Smooth muscle cell (in vitro differentiated cells): ENCODE data around the gene ELMO3. TPM values are rescaled to one million over a fixed set of nuclear protein-coding genes. Genes with fewer than 3 reads are reported as not detected.

ENCODE experiments used
- DNase-seq: peaks from one replicate; lab custom pipeline; 2025; ENCODE audit not compliant: unreplicated experiment; lab: John Stamatoyannopoulos, UW
- H2AFZ ChIP-seq: fragments of 200-600 bp; sonication (generic); 2 replicates; pipeline ENCODE4 v1.6.0; 2016; ENCODE audit warnings: antibody characterized with exemption, low read depth, mild to moderate bottlenecking
- H3F3A ChIP-seq: fragments of 200-600 bp; sonication (generic); 2 replicates; pipeline ENCODE4 v1.6.0; 2017; ENCODE audit warnings: antibody characterized with exemption, low read depth
- H3K27ac ChIP-seq: fragments of 200-600 bp; sonication (generic); 2 replicates; pipeline ENCODE4 v1.5.1; 2016; ENCODE audit warnings: low read depth, mild to moderate bottlenecking
- H3K27me3 ChIP-seq: fragments of 200-600 bp; sonication (generic); 2 replicates; pipeline ENCODE4 v1.6.1; 2016; ENCODE audit warnings: low read depth, mild to moderate bottlenecking
- H3K36me3 ChIP-seq: fragments of 200-600 bp; sonication (generic); 2 replicates; pipeline ENCODE4 v1.5.1; 2016; ENCODE audit warnings: low read depth
- H3K4me1 ChIP-seq: fragments of 200-600 bp; sonication (generic); 2 replicates; pipeline ENCODE4 v1.5.1; 2016; ENCODE audit warnings: low read depth
- H3K4me2 ChIP-seq: fragments of 200-600 bp; sonication (generic); 2 replicates; pipeline ENCODE4 v1.6.0; 2016; ENCODE audit warnings: mild to moderate bottlenecking
- H3K4me3 ChIP-seq: fragments of 200-600 bp; sonication (generic); 2 replicates; pipeline ENCODE4 v1.5.1; 2016; ENCODE audit warnings: mild to moderate bottlenecking
- H3K79me2 ChIP-seq: fragments of 200-600 bp; sonication (generic); 2 replicates; pipeline ENCODE4 v1.6.0; 2016; ENCODE audit warnings: low read depth, mild to moderate bottlenecking
- H3K9ac ChIP-seq: fragments of 200-600 bp; sonication (generic); 2 replicates; pipeline ENCODE4 v1.6.0; 2016; ENCODE audit warnings: low read depth
- H3K9me3 ChIP-seq: fragments of 200-600 bp; sonication (generic); replicated peaks from 2 replicates; pipeline ENCODE4 v1.5.1; 2016; ENCODE audit warnings: low read depth
- H4K20me1 ChIP-seq: fragments of 200-600 bp; sonication (generic); 2 replicates; pipeline ENCODE4 v1.6.0; 2016; ENCODE audit warnings: low read depth
- WGBS: methylation state at CpG from one replicate; pipeline ENCODE4 v1.1.7; 2016; ENCODE audit warnings: low lambda C conversion rate; 5-methylcytosine and 5-hydroxymethylcytosine counted together
- microRNA counts: library from miRNA; unstranded; fragments of <30 nt; microRNA quantifications from one replicate; lab custom pipeline; 2016
- microRNA-seq: library from miRNA; unstranded; fragments of <30 nt; microRNA quantifications from one replicate; pipeline ENCODE4, GENCODE V29; 2016; ENCODE audit warnings: borderline number of aligned reads
- polyA plus RNA-seq: library from polyadenylated mRNA; unstranded; fragments of >200 nt; fragmentation: Nextera tagmentation; extraction: Ambion mirVana; gene quantifications from 2 replicates; pipeline ENCODE4 v1.2.1, GENCODE V29; 2016
- small RNA-seq: library from RNA; depleted of rRNA; stranded (forward); fragments of <200 nt; gene quantifications from one replicate; pipeline ENCODE3, GENCODE V24; 2014
- total RNA-seq: library from RNA; depleted of rRNA; stranded (reverse); fragments of >200 nt; gene quantifications from 2 replicates; pipeline ENCODE4 v1.2.3, GENCODE V29; 2014
- TF ChIP-seq, protein P1 (sequence below): fragments of 200-600 bp; sonication (generic); IDR thresholded peaks from 2 replicates; pipeline ENCODE4 v1.5.1; 2017; ENCODE audit warnings: borderline replicate concordance, mild to moderate bottlenecking, antibody characterized with exemption; ENCODE audit not compliant: insufficient read depth, poor library complexity, severe bottlenecking

ELMO3 gene
- total and polyA plus RNA-seq, 2 experiments from 2014 or later, result 2.2 to 6.7 TPM

DNA sequence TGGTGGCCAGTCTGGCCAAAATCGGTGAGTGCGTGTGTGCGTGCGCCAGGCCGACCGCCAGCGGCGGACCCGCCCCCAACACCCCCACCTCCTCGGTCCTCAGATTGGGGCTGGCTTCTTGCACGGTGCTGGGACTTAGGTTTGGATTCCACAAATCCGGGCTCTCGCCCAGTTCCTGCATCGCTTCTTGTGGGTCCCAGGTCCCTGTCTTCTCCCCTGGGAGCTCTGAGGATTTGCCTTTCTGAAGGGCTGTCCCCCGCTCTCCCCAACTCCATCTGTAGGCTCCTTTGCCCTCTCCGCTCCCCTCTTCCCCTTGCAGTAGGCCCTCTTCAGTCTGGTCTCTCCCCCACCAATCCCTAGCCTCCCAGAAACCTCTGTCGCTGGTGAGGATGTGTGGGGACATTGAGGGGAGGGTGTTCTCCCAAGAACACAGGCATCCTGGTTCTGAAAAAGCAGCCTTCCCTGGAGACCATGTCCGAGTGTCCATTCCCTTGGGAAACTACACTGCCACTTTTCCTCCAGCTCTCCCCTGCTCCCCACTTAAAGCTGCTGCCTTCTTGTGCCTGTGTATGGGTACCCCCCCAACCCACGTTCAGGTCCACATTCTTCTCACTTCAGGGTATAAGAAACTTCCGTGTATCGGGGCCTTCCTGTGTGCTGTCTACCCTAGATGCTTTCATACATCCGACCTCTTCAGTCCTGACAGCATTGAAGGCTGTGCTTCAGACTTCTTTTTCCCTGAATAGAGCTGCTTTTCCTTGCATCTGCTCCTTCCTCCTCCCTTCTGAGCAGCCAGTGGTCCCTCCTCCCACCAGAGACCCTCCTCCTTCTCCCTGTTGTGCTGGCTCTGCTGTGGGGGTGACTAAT, 50.5 kb downstream of the ELMO3 start:
- Histone ChIP-seq H2AFZ (no peak overlapping the region), H3K9ac (no peak overlapping the region), H3K27ac (no peak overlapping the region), H3K4me3 (peak overlapping the region; percentile 71), H4K20me1 (no peaks in the 10 kb centered on the region), H3K9me3 (no peaks in the 10 kb centered on the region), H3K36me3 (no peaks in the 10 kb centered on the region), H3K4me1 (peaks cover 30% of the 10 kb centered on the region), H3K79me2 (no peaks in the 10 kb centered on the region), H3K4me2 (peak overlapping the region; percentile 99), H3F3A (peaks cover 25% of the 10 kb centered on the region), H3K27me3 (no peaks in the 10 kb centered on the region)
- DNase-seq, result peak; percentile 32
- 20% methylated on average over 22 of the region's 22 CpGs for WGBS
- TF ChIP-seq, protein P1, sequence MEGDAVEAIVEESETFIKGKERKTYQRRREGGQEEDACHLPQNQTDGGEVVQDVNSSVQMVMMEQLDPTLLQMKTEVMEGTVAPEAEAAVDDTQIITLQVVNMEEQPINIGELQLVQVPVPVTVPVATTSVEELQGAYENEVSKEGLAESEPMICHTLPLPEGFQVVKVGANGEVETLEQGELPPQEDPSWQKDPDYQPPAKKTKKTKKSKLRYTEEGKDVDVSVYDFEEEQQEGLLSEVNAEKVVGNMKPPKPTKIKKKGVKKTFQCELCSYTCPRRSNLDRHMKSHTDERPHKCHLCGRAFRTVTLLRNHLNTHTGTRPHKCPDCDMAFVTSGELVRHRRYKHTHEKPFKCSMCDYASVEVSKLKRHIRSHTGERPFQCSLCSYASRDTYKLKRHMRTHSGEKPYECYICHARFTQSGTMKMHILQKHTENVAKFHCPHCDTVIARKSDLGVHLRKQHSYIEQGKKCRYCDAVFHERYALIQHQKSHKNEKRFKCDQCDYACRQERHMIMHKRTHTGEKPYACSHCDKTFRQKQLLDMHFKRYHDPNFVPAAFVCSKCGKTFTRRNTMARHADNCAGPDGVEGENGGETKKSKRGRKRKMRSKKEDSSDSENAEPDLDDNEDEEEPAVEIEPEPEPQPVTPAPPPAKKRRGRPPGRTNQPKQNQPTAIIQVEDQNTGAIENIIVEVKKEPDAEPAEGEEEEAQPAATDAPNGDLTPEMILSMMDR, result no peak

DNA sequence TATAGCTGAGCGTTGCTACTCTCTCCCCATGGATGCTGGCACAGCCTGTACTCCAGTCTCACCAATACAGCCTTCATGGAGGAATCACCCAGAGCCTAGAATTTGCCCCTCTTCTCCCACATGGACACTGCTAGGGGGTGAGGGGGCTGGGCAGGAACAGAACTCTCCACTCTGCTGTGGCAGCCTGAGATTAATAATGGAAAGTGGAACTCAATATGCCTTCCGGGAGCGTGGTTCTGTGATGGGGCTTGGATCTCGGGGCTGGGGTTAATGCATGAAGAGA, 51.1 kb downstream of the ELMO3 start:
- TF ChIP-seq, protein P1, result no peak
- WGBS, result 76% methylated on average over 4 of the region's 4 CpGs
- no peak overlapping the region for H2AFZ ChIP-seq
- no peaks in the 10 kb centered on the region for H3K36me3 ChIP-seq
- H3K4me1 ChIP-seq, result peaks cover 24% of the 10 kb centered on the region
- H3K9me3 ChIP-seq, result no peaks in the 10 kb centered on the region
- no peaks in the 10 kb centered on the region for H4K20me1 ChIP-seq
- no peak for DNase-seq
- no peak overlapping the region for H3K4me3 ChIP-seq
- no peak overlapping the region for H3K27ac ChIP-seq
- H3K27me3 ChIP-seq, result no peaks in the 10 kb centered on the region
- H3K4me2 ChIP-seq, result peak overlapping the region; percentile 99
- no peaks in the 10 kb centered on the region for H3K79me2 ChIP-seq
- peaks cover 20% of the 10 kb centered on the region for H3F3A ChIP-seq
- no peak overlapping the region for H3K9ac ChIP-seq

- Histone ChIP-seq H2AFZ (no peak overlapping the region), H3F3A (peaks cover under 1% of the 10 kb centered on the region), H3K4me1 (peaks cover 11% of the 10 kb centered on the region), H3K36me3 (no peaks in the 10 kb centered on the region), H3K4me3 (no peak overlapping the region), H3K27ac (no peak overlapping the region), H3K9me3 (no peaks in the 10 kb centered on the region), H3K4me2 (no peak overlapping the region), H4K20me1 (no peaks in the 10 kb centered on the region), H3K27me3 (no peaks in the 10 kb centered on the region), H3K9ac (no peak overlapping the region), H3K79me2 (no peaks in the 10 kb centered on the region)
- 95% methylated on average over 4 of the region's 4 CpGs for WGBS
- TF ChIP-seq, protein P1, result no peak
- no peak for DNase-seq
These were observed 53.9 kb downstream of the ELMO3 start for GRCh38 chr16:67252609-67253497.

MicroRNA genes within 50 kb of the gene (microRNA counts, 767-probe panel; counts per million panel counts)
- 183 counts per million for microRNA hsa-miR-328 (lab: Ali Mortazavi, UCI)

Small RNA genes within 50 kb of the gene (microRNA-seq; reads per million reads assigned to microRNA genes)
- 347 reads per million, percentile 70 among the genes with 10 or more reads in this experiment for gene MIR328

Small RNA genes within 50 kb of the gene (small RNA-seq; reads per million reads assigned to genes)
- 2.3 reads per million, percentile 47 among the genes with 10 or more reads in this experiment for gene MIR328

Other genes starting within 250 kb of the ELMO3 start
- gene CES3, start 237.9 kb upstream of the ELMO3 start, total RNA-seq, result 0.18 TPM in 1 of 2 replicates, not detected in the other
- gene CES3, start 237.9 kb upstream of the ELMO3 start, polyA plus RNA-seq, result 0.22 and 1.2 TPM in 2 replicates
- gene CES4A, start 210.5 kb upstream of the ELMO3 start, total RNA-seq, result 0.63 and 1.6 TPM in 2 replicates
- 0.93 and 2.3 TPM in 2 replicates for gene CES4A, start 210.5 kb upstream of the ELMO3 start, polyA plus RNA-seq
- 41.1 and 53.9 TPM in 2 replicates for gene CBFB, start 170.0 kb upstream of the ELMO3 start, total RNA-seq
- 40.2 and 50.9 TPM in 2 replicates for gene CBFB, start 170.0 kb upstream of the ELMO3 start, polyA plus RNA-seq
- 15.5 and 30.2 TPM in 2 replicates for gene PHAF1, start 89.2 kb upstream of the ELMO3 start, total RNA-seq
- gene PHAF1, start 89.2 kb upstream of the ELMO3 start, polyA plus RNA-seq, result 15.5 and 24.5 TPM in 2 replicates
- 29.9 and 30.7 TPM in 2 replicates for gene B3GNT9, start 48.1 kb upstream of the ELMO3 start, total RNA-seq
- 35.5 and 39.3 TPM in 2 replicates for gene B3GNT9, start 48.1 kb upstream of the ELMO3 start, polyA plus RNA-seq
- gene TRADD, start 39.2 kb upstream of the ELMO3 start, total RNA-seq, result 11.8 and 12.5 TPM in 2 replicates
- 27.2 and 35.4 TPM in 2 replicates for gene TRADD, start 39.2 kb upstream of the ELMO3 start, polyA plus RNA-seq
- 1.9 and 7.7 TPM in 2 replicates for gene FBXL8, start 39.2 kb upstream of the ELMO3 start, total RNA-seq
- gene FBXL8, start 39.2 kb upstream of the ELMO3 start, polyA plus RNA-seq, result 12.0 and 13.5 TPM in 2 replicates
- gene HSF4, start 34.4 kb upstream of the ELMO3 start, total RNA-seq, result 2.9 and 6.1 TPM in 2 replicates
- gene HSF4, start 34.4 kb upstream of the ELMO3 start, polyA plus RNA-seq, result 2.9 and 3.9 TPM in 2 replicates
- 13.9 and 33.0 TPM in 2 replicates for gene NOL3, start 28.6 kb upstream of the ELMO3 start, total RNA-seq
- 36.4 and 47.8 TPM in 2 replicates for gene NOL3, start 28.6 kb upstream of the ELMO3 start, polyA plus RNA-seq
- 24.0 and 31.8 TPM in 2 replicates for gene MATCAP1, start 15.2 kb upstream of the ELMO3 start, total RNA-seq
- 24.7 and 28.5 TPM in 2 replicates for gene MATCAP1, start 15.2 kb upstream of the ELMO3 start, polyA plus RNA-seq
- not detected in 2 replicates for gene EXOC3L1, start 9.0 kb upstream of the ELMO3 start, total RNA-seq
- gene EXOC3L1, start 9.0 kb upstream of the ELMO3 start, polyA plus RNA-seq, result 0.51 and 0.84 TPM in 2 replicates
- gene E2F4, start 7.0 kb upstream of the ELMO3 start, total RNA-seq, result 50.1 and 53.8 TPM in 2 replicates
- gene E2F4, start 7.0 kb upstream of the ELMO3 start, polyA plus RNA-seq, result 49.9 and 60.9 TPM in 2 replicates
- gene TMEM208, start 28.0 kb downstream of the ELMO3 start, total RNA-seq, result 45.4 and 56.9 TPM in 2 replicates
- 156 and 171 TPM in 2 replicates for gene TMEM208, start 28.0 kb downstream of the ELMO3 start, polyA plus RNA-seq
- gene FHOD1, start 48.4 kb downstream of the ELMO3 start, total RNA-seq, result 7.2 and 16.0 TPM in 2 replicates
- gene FHOD1, start 48.4 kb downstream of the ELMO3 start, polyA plus RNA-seq, result 23.3 and 30.5 TPM in 2 replicates
- gene SLC9A5, start 49.8 kb downstream of the ELMO3 start, total RNA-seq, result 2.1 and 3.8 TPM in 2 replicates
- 6.9 and 9.1 TPM in 2 replicates for gene SLC9A5, start 49.8 kb downstream of the ELMO3 start, polyA plus RNA-seq
- gene PLEKHG4, start 80.4 kb downstream of the ELMO3 start, total RNA-seq, result 3.9 and 27.0 TPM in 2 replicates
- gene PLEKHG4, start 80.4 kb downstream of the ELMO3 start, polyA plus RNA-seq, result 2.7 and 9.9 TPM in 2 replicates
- 0.04 TPM in 1 of 2 replicates, not detected in the other for gene KCTD19, start 127.6 kb downstream of the ELMO3 start, total RNA-seq
- 0.49 and 0.59 TPM in 2 replicates for gene KCTD19, start 127.6 kb downstream of the ELMO3 start, polyA plus RNA-seq
- gene LRRC36, start 127.7 kb downstream of the ELMO3 start, total RNA-seq, result not detected in 2 replicates
- 0.24 TPM in 1 of 2 replicates, not detected in the other for gene LRRC36, start 127.7 kb downstream of the ELMO3 start, polyA plus RNA-seq
- gene TPPP3, start 194.4 kb downstream of the ELMO3 start, total RNA-seq, result 1.9 TPM in 2 replicates
- gene TPPP3, start 194.4 kb downstream of the ELMO3 start, polyA plus RNA-seq, result 1.3 and 2.7 TPM in 2 replicates
- gene ZDHHC1, start 217.3 kb downstream of the ELMO3 start, total RNA-seq, result 7.1 and 7.9 TPM in 2 replicates
- 14.2 and 15.7 TPM in 2 replicates for gene ZDHHC1, start 217.3 kb downstream of the ELMO3 start, polyA plus RNA-seq
- gene HSD11B2, start 232.0 kb downstream of the ELMO3 start, total RNA-seq, result not detected in 2 replicates
- not detected in 2 replicates for gene HSD11B2, start 232.0 kb downstream of the ELMO3 start, polyA plus RNA-seq